Iris pigment epithelial cell (primary cell): ENCODE measurements around the gene NECAB2.

ENCODE experiments used
- DNase-seq: peaks from one replicate; pipeline ENCODE4 v3.0.0-alpha.2; 2011; ENCODE audit warnings: low read depth

The NECAB2 gene

DNA sequence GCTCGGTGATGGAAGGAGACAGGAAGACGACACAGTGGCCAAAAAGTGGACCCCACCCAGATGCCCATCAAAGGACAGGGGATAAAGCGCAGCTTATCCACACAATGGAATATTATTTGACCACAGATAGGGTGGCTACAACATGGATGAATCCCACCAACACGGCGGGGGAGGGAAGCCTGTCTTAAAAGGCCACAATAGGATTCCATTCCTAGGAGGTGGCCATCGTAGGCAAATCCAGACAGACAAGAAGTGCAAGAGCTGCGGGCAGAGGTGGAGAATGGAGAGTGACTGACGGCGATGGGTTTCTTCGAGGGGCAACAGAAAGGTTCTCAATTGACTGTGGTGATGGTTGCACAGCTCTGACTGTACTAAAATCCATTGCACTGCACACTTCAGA, 58.6 kb downstream of the NECAB2 start:
- DNase-seq: no peak

GRCh38 chr16:84027625-84028024, 59.6 kb downstream of the NECAB2 start:
- DNase-seq: no peak

- no peak for DNase-seq
These were observed 61.4 kb downstream of the NECAB2 start for GRCh38 chr16:84029297-84030047.

DNA sequence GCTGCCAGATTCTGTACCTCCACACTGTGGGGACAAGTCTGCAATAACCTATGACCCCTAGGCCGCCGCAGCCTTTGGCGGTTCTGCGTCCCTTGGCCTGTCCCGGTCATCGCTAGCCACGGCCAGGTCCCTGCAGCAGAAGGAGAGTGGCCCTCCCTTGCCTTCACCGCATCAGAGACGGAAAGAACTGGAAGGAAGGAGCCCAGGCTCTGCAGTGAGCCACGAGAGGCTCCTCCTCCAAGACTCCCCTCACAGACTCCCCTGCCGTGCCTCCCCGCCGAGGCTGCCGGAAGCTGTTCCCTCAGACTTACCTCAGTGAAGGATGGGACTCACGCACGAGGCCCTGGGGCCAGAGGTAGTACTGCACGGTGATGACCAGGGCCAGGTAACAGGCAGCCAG, 63.5 kb downstream of the NECAB2 start:
- no peak for DNase-seq

DNA sequence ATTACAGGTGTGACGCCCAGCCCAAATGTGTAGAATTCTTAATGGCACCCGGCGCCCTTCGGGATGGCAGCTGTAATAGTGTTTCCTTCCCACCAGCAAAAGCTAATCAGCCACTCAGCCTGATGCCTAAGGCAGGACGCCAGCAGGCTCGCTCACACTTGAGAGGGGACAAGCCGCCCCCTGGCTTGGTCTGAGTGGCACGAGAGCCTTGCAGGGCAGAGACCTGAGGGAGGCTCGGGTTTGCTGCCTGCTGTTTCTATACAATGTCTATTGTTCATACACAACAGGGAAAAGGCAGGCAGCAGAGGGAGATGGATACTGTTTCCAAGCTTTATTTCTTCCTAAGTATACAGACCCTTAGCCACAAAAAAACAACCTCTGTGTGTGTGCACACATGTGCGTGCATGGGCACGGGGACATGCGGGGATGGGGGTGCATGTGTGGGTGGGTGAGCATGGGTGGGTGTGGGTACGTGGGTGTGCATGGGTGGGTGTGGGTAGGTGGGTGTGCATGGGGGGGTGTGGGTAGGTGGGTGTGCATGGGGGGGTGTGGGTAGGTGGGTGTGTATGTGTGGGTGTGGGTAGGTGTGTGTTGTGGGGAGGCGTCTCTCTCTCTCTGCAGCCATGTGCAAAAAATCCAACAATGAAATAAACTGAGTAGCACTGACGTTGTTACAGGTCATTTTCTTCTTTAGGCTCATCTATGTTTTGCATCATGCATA, 64.6 kb downstream of the NECAB2 start:
- DNase-seq: no peak

DNA sequence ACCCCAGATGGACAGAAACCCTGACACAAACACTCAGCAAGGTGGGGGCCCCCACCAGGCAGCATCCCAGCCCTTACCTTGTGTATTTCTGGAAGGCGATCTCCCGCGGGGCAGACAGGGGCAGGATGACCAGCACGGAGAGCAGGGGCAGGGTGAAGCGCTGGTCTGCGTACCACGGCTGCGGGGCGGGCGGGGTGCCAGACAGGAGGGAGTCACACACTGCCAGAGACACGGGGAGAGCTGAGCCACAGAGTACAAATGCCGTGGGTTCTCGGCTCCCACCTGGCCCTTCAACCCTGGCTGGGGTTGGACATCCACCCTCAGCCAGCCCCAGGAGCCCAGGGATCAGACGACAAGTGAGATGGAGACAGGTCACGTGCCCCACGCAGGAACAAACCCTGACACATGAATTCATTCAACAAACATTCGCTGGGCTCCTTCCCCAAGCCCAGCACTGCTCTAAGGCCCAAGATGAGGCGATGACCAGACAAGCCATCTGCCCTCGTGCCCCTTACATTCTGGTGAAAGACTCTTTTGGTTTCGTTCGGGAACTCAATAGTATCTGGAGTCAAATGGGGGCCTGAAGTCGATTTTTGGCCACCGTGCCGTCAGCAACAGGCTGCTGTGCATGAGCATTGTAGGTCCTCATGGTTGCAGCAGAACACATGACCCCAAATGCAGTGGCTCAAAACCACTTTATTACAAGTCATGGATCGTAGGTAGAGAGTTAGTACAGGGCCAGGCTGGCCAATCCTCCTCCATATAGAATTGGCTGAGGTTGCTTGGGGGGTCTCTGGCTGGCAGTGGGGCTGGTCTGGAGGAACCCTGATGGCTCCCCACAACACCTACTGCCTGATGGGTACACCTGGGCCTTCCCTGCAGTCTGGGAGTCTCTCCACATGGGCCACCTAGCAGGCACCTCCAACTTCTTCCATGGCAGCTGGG, 65.5 kb downstream of the NECAB2 start:
- DNase-seq: no peak

GRCh38 chr16:84034516-84034915, 66.5 kb downstream of the NECAB2 start:
- DNase-seq: no peak

- DNase-seq: no peak
These were observed 68.1 kb downstream of the NECAB2 start for GRCh38 chr16:84036131-84036530.

GRCh38 chr16:84036982-84037425, 69.0 kb downstream of the NECAB2 start:
- DNase-seq: no peak

DNA sequence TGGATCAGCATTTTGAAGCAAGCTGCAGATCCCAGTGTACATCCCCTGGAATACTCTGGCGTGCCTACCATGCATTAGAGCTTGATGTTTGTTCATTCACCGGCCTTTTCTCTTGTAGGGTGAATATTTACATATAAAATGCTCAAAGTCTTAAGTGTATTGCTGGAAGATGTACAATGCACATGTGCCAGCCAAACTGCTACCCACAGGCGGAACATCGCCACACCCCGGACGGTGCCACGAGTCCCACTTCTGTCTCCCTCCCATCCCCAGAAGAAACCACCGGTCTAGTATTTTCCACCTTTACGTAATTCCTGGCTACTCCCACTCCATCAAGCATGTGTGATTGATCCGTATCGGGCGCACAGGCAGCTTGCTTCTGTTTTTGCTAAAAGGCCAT, 70.4 kb downstream of the NECAB2 start:
- DNase-seq: no peak

GRCh38 chr16:84039696-84040095, 71.7 kb downstream of the NECAB2 start:
- no peak for DNase-seq

- DNase-seq: no peak
These were observed 72.3 kb downstream of the NECAB2 start for GRCh38 chr16:84040226-84040822.

GRCh38 chr16:84040823-84041820, 73.1 kb downstream of the NECAB2 start:
- DNase-seq: no peak

- no peak for DNase-seq
These were observed 73.8 kb downstream of the NECAB2 start for GRCh38 chr16:84041881-84042280.

- DNase-seq: no peak
These were observed 74.3 kb downstream of the NECAB2 start, which contains the start of gene SLC38A8 for GRCh38 chr16:84042308-84042878. SLC38A8 (minus strand) TSS chr16:84042795; CDS start chr16:84042157, 638 bp downstream.

GRCh38 chr16:84042879-84043485, 74.9 kb downstream of the NECAB2 start:
- DNase-seq: no peak

DNA sequence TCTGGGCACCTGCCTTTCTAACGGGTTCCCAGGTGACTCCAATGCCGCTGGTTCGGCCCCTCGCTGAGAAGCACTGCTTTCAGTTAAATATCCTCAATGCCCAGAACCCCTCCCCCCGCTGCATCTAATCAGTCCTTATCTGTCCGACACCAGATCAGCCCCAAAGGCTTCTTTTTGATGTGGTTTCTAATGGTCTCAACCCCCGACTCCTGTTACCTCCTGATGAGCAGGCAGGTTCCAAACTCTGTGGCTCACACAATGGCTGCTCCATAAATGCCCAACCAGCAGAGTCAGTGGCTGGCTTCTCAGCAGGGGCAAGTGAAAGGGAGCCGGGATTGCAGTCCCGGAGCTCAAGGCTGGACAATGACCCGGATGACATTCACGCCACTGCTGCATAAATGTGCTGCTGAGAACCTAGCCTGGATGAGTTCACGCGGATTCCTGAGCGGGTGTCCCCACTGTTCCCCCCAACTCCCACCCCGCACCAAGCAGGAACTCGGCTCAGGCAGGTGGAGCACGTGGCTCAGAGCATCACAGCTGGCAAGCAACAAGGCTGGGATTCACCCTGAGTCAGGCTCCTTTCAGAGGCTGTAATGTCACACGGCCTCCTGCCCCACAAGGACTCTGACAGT, 75.6 kb downstream of the NECAB2 start:
- no peak for DNase-seq

DNA sequence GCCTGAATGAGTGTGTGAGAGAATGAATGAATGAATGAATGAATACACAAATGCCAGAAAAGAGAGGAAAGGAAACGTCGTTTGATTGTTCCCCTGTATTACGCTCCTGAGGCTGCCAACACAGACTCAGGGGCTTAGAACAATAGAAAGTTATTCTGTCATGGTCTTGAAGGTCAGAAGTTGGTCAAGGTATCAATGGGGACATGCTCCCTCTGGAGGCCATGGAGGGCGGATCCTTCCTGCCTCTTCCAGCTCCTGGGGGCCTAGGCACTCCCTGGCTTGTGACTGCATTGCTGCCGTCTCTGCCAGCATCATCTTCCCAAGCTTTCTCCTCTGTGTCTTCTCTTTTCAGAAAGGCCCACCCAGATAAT, 76.1 kb downstream of the NECAB2 start:
- DNase-seq: peak; percentile 26
